ENCODE data around the gene FALEC. TPM values are rescaled to one million over a fixed set of nuclear protein-coding genes. Genes with fewer than 3 reads are reported as not detected.

FALEC gene
- total and polyA plus RNA-seq, 9 of the 15 experiments (the other 6 are each of a cell fraction or from before 2014, with no cell fraction given) = 0.15 to 1.8 (median 0.53) TPM; not detected in 5

DNA sequence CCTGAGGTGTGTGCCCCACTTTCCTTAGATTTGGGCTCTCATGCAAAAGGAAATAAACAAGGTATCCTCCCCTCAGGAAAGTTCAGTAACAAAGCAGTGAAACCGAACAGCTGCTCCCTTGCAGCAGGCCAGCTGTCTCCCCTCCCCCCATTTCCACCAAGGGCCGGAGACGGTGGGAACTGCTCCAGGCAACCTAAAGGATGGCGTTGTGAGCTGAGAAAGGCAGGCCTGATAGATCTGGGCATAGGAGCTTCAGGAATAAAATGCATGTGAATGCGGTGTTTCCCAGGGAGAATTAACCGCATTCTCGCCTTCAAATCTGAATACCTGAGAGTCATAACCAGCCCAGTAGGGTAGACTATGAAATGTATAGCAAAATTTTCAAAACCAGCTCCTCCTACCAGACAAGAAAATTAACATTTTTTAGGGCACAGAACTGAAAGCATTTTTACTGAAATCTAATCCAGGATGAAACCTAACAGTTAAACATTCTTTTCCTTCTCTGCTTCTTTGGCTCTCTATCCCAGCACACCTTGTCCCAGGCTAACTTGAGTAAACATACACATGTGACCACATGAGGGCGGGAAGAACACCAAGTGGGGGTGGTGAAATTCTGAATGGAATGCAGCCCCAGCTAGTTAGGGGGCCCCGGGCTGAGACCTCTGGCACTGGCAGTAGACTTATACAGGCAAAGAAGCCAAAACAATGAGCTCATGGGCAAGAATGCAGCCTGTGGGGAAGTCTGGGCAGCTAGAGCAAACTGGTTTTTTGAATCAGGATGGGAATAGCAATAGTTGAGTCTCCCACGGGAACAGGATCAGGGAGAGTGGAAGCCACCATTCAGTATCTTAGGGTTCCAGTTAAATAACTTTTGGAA, 52.4 kb downstream of the FALEC start (continued):
- TF ChIP-seq ZZZ3 (IDR thresholded peaks at IDR 0.05) (no peak), ATF7 (IDR thresholded peaks at IDR 0.05) (no peak), JUN (IDR thresholded peaks at IDR 0.05; ENCODE audit: borderline replicate concordance, low read depth, low read length) (no peak), JUN (CRISPR knock-in tag; IDR thresholded peaks at IDR 0.05; ENCODE audit: borderline replicate concordance) (no peak), GABPB2 (CRISPR knock-in tag; conservative IDR thresholded peaks at IDR 0.05) (no peak), KDM4B (IDR thresholded peaks at IDR 0.05; ENCODE audit: borderline replicate concordance in 2 of 2, low read depth in 1 of 2) (no peak), ATF1 (CRISPR knock-in tag; IDR thresholded peaks at IDR 0.05) (no peak), ATF1 (tag; IDR thresholded peaks at IDR 0.05) (no peak), ZFP36 (IDR thresholded peaks at IDR 0.05; ENCODE audit: low read depth, low read length, partially characterized antibody) (no peak), C11orf30 (IDR thresholded peaks at IDR 0.05; ENCODE audit: low read depth) (no peak), TEAD1 (CRISPR knock-in tag; IDR thresholded peaks at IDR 0.05) (0 out of 4 replicates have a peak, but pooled peaks of 1 of the 2 experiments have one; percentile 46), KLF13 (tag; IDR thresholded peaks at IDR 0.05; ENCODE audit: borderline replicate concordance, low read depth) (no peak), MYBL2 (IDR thresholded peaks at IDR 0.05; ENCODE audit: low read depth) (no peak), MYBL2 (CRISPR knock-in tag; IDR thresholded peaks at IDR 0.05; ENCODE audit: borderline replicate concordance) (no peak), NCOR1 (IDR thresholded peaks at IDR 0.05) (no peak), CEBPG (CRISPR knock-in tag; IDR thresholded peaks at IDR 0.05) (no peak), CEBPG (tag; conservative IDR thresholded peaks at IDR 0.05 in 1 of 2, IDR thresholded peaks at IDR 0.05 in 1 of 2) (no peak), WHSC1 (IDR thresholded peaks at IDR 0.05; ENCODE audit: low read length) (no peak), DDX20 (tag; IDR thresholded peaks at IDR 0.05; ENCODE audit: low read depth) (no peak), ZNF668 (CRISPR knock-in tag; IDR thresholded peaks at IDR 0.05) (no peak), ZNF12 (CRISPR knock-in tag; IDR thresholded peaks at IDR 0.05) (no peak), BRD9 (IDR thresholded peaks at IDR 0.05; ENCODE audit: low read depth, partially characterized antibody) (no peak), GTF2F1 (IDR thresholded peaks at IDR 0.05; ENCODE audit: low read depth, low read length) (no peak), PURB (CRISPR knock-in tag; IDR thresholded peaks at IDR 0.05; ENCODE audit: low read depth) (no peak), ZNF507 (tag; conservative IDR thresholded peaks at IDR 0.05) (no peak), NR2F6 (CRISPR knock-in tag; IDR thresholded peaks at IDR 0.05) (no peak), FOXA1 (IDR thresholded peaks at IDR 0.05; ENCODE audit: borderline replicate concordance) (no peak)
- TF ChIP-seq, protein P1, sequence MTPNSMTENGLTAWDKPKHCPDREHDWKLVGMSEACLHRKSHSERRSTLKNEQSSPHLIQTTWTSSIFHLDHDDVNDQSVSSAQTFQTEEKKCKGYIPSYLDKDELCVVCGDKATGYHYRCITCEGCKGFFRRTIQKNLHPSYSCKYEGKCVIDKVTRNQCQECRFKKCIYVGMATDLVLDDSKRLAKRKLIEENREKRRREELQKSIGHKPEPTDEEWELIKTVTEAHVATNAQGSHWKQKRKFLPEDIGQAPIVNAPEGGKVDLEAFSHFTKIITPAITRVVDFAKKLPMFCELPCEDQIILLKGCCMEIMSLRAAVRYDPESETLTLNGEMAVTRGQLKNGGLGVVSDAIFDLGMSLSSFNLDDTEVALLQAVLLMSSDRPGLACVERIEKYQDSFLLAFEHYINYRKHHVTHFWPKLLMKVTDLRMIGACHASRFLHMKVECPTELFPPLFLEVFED (CRISPR knock-in tag; conservative IDR thresholded peaks at IDR 0.05) = no peak

Measured in K562 (cell line).